ENCODE measurements around the gene EML6.

- TF ChIP-seq, protein P1, sequence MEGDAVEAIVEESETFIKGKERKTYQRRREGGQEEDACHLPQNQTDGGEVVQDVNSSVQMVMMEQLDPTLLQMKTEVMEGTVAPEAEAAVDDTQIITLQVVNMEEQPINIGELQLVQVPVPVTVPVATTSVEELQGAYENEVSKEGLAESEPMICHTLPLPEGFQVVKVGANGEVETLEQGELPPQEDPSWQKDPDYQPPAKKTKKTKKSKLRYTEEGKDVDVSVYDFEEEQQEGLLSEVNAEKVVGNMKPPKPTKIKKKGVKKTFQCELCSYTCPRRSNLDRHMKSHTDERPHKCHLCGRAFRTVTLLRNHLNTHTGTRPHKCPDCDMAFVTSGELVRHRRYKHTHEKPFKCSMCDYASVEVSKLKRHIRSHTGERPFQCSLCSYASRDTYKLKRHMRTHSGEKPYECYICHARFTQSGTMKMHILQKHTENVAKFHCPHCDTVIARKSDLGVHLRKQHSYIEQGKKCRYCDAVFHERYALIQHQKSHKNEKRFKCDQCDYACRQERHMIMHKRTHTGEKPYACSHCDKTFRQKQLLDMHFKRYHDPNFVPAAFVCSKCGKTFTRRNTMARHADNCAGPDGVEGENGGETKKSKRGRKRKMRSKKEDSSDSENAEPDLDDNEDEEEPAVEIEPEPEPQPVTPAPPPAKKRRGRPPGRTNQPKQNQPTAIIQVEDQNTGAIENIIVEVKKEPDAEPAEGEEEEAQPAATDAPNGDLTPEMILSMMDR (IDR thresholded peaks at IDR 0.05): no peak
- TF ChIP-seq POLR2AphosphoS5 (IDR thresholded peaks at IDR 0.05): no peak
These were observed 35.5 kb downstream of the EML6 start for GRCh38 chr2:54758951-54759350.

Measured in gastroesophageal sphincter (tissue), 3 donors.